Endometrial microvascular endothelial cells (primary cell): Measurements from ENCODE around the gene OR10K1. TPM values are rescaled to one million over a fixed set of nuclear protein-coding genes. Genes with fewer than 3 reads are reported as not detected.

ENCODE experiments used
- in situ Hi-C: cut with HindIII; loops from 2 replicates; pipeline ENCODE4 v1.10.0; 2017; ENCODE audit warnings: low sequenced_read_pairs, low pct_unique_long_range_greater_than_20kb; ENCODE audit errors: inconsistent ontology term
- total RNA-seq: library from RNA; depleted of rRNA; stranded (reverse); fragments of >200 nt; gene quantifications from one replicate; pipeline ENCODE4 v1.2.3, GENCODE V29; 2015; ENCODE audit errors: inconsistent ontology term

OR10K1 gene
- total RNA-seq, 1 donor from 2014 or later: not detected

DNA sequence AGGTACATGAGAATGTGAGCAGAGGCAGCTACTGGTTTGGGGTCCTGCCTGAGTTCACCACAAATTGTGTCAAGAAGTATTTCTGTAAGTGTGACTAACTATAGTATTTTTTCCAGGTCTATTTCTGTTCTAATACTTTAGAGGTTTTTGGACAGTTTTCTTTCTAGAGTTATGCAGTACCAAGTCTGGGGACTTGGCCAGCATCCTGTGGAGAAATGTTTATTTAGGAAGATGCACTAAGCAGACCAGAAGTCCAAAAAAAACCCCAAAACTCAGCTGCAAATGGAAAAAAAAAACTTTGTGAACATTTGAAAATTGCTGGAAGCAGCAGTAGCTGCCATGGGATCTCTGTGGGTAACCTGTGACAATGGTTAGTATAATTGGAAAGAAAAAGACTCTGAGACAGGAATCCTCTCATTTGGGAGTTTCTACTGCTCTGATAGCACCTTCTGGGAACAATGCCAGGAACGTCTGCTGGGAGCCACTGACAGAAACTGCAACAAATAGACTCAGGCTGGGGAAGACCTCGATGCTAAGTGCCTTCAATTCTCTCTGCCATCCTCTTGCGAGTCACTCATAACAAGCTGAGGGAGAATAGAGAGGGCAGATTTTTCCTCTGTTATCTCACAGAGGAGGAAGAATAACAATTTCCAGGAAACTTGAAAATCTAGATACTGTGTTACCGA, 48.0 kb downstream of the OR10K1 start:
- in situ Hi-C loops: no loop called here

DNA sequence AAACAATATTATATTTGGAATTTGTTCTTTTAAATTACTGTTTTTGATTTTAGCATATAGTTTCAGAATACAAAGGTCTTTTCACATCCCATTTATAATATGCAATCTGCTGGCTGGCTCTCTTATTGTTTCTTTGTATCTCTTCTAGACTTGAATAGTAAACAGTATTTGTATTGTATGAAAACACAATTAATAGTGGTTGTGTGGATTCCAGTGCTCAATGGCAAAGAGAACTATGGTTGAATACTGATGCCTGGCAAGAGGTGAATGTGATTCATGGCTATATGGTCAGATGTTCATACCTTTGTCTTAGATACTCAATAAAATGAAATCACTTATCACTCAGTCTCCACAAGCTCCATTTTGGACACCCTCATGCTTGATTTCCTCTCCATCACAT, 55.3 kb downstream of the OR10K1 start:
- in situ Hi-C loops: no loop called here

Other genes with a start within 250 kb of the OR10K1 start
- gene CD1A, start 207.4 kb upstream of the OR10K1 start, total RNA-seq: not detected
- gene CD1C, start 171.9 kb upstream of the OR10K1 start, total RNA-seq: not detected
- not detected for gene CD1B, start 130.3 kb upstream of the OR10K1 start, total RNA-seq
- not detected for gene CD1E, start 107.9 kb upstream of the OR10K1 start, total RNA-seq
- gene OR10T2, start 62.4 kb upstream of the OR10K1 start, total RNA-seq: not detected
- not detected for gene OR10K2, start 35.6 kb upstream of the OR10K1 start, total RNA-seq
- gene OR10R2, start 10.4 kb downstream of the OR10K1 start, total RNA-seq: not detected
- gene OR6Y1, start 92.6 kb downstream of the OR10K1 start, total RNA-seq: not detected
- gene OR6P1, start 108.7 kb downstream of the OR10K1 start, total RNA-seq: not detected
- gene OR10X1, start 118.1 kb downstream of the OR10K1 start, total RNA-seq: not detected
- not detected for gene OR10Z1, start 143.4 kb downstream of the OR10K1 start, total RNA-seq
- gene SPTA1, start 224.9 kb downstream of the OR10K1 start, total RNA-seq: not detected
- not detected for gene OR6K2, start 238.8 kb downstream of the OR10K1 start, total RNA-seq